Mesodermal cell (in vitro differentiated cells): ENCODE measurements around the gene ACVR2B.

Experiments used
- H3K27ac ChIP-seq: 2 replicates; pipeline ENCODE4 v1.7.0; 2013; ENCODE audit warnings: mild to moderate bottlenecking, low read depth, low read length, moderate library complexity; ENCODE audit not compliant: severe bottlenecking
- H3K36me3 ChIP-seq: 2 replicates; pipeline ENCODE4 v1.7.1; 2013; ENCODE audit warnings: mild to moderate bottlenecking, low read length, moderate library complexity; ENCODE audit not compliant: control insufficient read depth, insufficient read depth
- H3K4me1 ChIP-seq: one replicate; pipeline ENCODE4 v1.7.1; 2013; ENCODE audit warnings: mild to moderate bottlenecking, low read length; ENCODE audit not compliant: insufficient read depth, control insufficient read depth, poor library complexity, severe bottlenecking
- H3K4me3 ChIP-seq: 2 replicates; pipeline ENCODE4 v1.7.0; 2013; ENCODE audit warnings: low read length, control low read depth, mild to moderate bottlenecking; ENCODE audit not compliant: insufficient read depth, poor library complexity, severe bottlenecking; ENCODE audit errors: extremely low read depth
- H3K9me3 ChIP-seq: 2 replicates; pipeline ENCODE4 v1.7.1; 2013; ENCODE audit warnings: mild to moderate bottlenecking, low read length, moderate library complexity; ENCODE audit not compliant: control insufficient read depth
- WGBS, 2 experiments: methylation state at CpG; one replicate each; pipeline ENCODE4 v1.1.5; 2013; ENCODE audit warnings: missing lambda C conversion rate in 2 of 2; ENCODE audit not compliant: insufficient coverage in 2 of 2; 5-methylcytosine and 5-hydroxymethylcytosine counted together

ACVR2B gene

DNA sequence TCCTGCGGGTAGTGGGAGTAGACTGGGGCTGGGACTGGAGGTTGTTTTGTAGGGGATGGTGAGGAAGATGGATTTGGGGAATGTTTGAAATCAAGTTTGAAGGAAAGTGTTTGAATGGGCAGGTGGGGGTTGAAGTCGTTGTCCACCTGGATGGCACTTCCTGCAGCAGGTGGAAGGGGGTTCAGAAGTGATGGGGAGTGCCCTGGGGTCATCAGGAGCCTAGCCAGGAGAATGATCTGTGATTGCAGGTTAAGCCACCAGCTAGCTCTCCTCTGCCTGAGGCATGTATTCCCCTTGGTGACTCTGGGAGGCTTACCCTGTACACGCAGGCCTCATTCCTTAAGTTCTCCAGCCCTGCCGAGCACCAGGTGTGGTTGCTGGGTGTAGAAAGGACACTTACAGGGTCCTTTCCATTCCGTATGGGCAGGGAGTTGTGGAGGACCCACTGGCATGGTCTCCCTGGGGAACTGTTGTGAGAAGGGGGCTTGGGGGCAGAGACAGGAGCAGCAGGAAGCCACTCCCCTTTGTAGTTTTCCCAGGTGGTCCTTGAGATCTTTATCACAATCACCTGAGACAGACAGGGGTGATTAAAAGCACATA lies 22.6 kb downstream of the ACVR2B start:
- H3K36me3 ChIP-seq: peaks cover 29% of the 10 kb centered on the region
- H3K27ac ChIP-seq: no peak overlapping the region
- no peak overlapping the region for H3K4me3 ChIP-seq
- H3K9me3 ChIP-seq: no peaks in the 10 kb centered on the region
- no peaks in the 10 kb centered on the region for H3K4me1 ChIP-seq
- 83% methylated on average over 1 to 4 of the region's 5 CpGs for WGBS, 2 experiments

DNA sequence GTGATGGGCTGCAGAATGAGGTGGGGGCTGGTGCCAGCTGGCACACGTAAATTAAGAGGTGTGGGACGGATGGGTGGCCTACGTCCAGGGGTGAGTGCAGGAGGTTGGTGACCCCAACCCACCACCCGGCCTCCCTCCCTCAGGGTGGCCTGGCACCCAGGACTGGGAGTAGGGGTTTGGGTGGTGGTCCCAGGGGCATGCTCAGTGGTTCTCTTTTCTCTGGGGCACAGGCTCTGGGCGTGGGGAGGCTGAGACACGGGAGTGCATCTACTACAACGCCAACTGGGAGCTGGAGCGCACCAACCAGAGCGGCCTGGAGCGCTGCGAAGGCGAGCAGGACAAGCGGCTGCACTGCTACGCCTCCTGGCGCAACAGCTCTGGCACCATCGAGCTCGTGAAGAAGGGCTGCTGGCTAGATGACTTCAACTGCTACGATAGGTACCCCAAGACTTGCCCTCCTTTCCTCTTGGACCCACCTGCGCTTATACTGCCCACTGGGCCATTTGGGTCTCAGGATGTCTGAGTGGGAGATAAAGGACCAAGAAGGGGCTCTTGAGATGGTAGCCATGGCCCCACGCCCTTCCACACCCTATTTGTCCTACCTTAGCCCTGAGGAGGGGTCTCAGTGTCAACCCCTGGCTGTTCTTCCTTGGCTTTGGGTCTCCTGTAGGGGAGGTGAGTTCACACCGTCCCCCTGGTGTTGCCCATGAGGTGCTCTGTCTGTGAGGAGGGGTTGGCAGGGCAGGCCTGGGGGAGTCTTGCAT lies 23.5 kb downstream of the ACVR2B start:
- peaks cover 39% of the 10 kb centered on the region for H3K36me3 ChIP-seq
- no peak overlapping the region for H3K4me3 ChIP-seq
- WGBS, 2 experiments: 98% methylated on average over 13 to 19 of the region's 21 CpGs
- no peak overlapping the region for H3K27ac ChIP-seq
- H3K9me3 ChIP-seq: no peaks in the 10 kb centered on the region
- no peaks in the 10 kb centered on the region for H3K4me1 ChIP-seq

GRCh38 chr3:38477839-38478450 lies 24.3 kb downstream of the ACVR2B start:
- H3K4me3 ChIP-seq: no peak overlapping the region
- H3K27ac ChIP-seq: no peak overlapping the region
- no peaks in the 10 kb centered on the region for H3K9me3 ChIP-seq
- peaks cover 45% of the 10 kb centered on the region for H3K36me3 ChIP-seq
- H3K4me1 ChIP-seq: no peaks in the 10 kb centered on the region
- 97% methylated on average over 10 to 14 of the region's 15 CpGs for WGBS, 2 experiments

DNA sequence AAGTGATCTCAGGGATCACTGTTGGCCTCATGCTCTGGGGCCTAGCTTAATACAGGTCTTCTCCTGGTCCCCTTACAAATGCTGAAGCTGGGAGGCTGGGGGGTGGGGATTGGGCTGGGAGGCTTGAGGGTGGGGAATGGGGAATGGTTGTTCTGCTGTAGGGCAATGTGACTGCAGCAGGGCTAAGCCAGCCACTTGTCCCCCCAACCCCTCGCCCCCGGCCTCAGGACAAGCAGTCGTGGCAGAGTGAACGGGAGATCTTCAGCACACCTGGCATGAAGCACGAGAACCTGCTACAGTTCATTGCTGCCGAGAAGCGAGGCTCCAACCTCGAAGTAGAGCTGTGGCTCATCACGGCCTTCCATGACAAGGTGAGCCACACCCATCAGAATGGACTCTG lies 25.2 kb downstream of the ACVR2B start:
- 89 to 97% methylated on average over 6 to 9 of the region's 9 CpGs for WGBS, 2 experiments
- Histone ChIP-seq H3K9me3 (no peaks in the 10 kb centered on the region), H3K36me3 (peaks cover 54% of the 10 kb centered on the region), H3K4me3 (no peak overlapping the region), H3K27ac (no peak overlapping the region), H3K4me1 (no peaks in the 10 kb centered on the region)

GRCh38 chr3:38479431-38480092 lies 25.9 kb downstream of the ACVR2B start:
- no peak overlapping the region for H3K4me3 ChIP-seq
- H3K36me3 ChIP-seq: peaks cover 60% of the 10 kb centered on the region
- no peaks in the 10 kb centered on the region for H3K9me3 ChIP-seq
- H3K4me1 ChIP-seq: no peaks in the 10 kb centered on the region
- H3K27ac ChIP-seq: no peak overlapping the region
- 90 to 98% methylated on average over 8 to 9 of the region's 10 CpGs for WGBS, 2 experiments

DNA sequence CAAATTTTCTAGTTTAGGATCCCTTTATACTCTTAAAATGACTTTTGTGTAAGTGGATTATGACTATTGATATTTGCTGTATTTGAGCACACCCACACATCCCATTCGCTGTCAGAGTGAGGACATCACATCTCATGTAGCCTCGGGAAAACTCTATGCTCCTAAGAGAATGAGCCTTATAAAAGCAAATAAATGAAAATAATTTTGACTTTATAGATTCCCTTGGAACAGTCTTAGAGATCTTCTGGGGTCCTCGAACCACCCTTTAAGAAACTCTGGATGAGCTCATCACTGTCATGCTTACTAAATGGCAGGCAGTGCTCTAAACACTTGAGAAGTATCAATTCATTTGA lies 26.4 kb downstream of the ACVR2B start:
- WGBS, 2 experiments: 73% methylated on average over 1 of the region's 3 CpGs; no CpG with 5 or more reads in 1 of the 2 experiments
- Histone ChIP-seq H3K36me3 (peaks cover 64% of the 10 kb centered on the region), H3K4me1 (no peaks in the 10 kb centered on the region), H3K4me3 (no peak overlapping the region), H3K27ac (no peak overlapping the region), H3K9me3 (no peaks in the 10 kb centered on the region)

GRCh38 chr3:38480930-38481329 lies 27.2 kb downstream of the ACVR2B start:
- peaks cover 70% of the 10 kb centered on the region for H3K36me3 ChIP-seq
- no peak overlapping the region for H3K4me3 ChIP-seq
- 92% methylated on average over 2 of the region's 2 CpGs; no CpG with 5 or more reads in 1 of the 2 experiments for WGBS, 2 experiments
- H3K4me1 ChIP-seq: no peaks in the 10 kb centered on the region
- H3K27ac ChIP-seq: no peak overlapping the region
- H3K9me3 ChIP-seq: no peaks in the 10 kb centered on the region

DNA sequence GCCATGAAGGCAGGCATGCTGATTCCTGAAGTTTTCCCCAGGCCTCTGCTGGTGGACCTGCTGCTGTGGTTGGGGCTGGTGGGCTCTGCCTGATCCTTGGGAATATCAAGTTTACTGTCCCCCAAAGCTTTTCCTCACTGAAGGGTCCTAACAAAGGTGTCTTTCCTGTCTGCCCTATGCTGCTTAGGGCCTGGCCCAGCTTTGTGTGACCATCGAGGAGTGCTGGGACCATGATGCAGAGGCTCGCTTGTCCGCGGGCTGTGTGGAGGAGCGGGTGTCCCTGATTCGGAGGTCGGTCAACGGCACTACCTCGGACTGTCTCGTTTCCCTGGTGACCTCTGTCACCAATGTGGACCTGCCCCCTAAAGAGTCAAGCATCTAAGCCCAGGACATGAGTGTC lies 29.3 kb downstream of the ACVR2B start:
- Histone ChIP-seq H3K9me3 (no peaks in the 10 kb centered on the region), H3K4me3 (no peak overlapping the region), H3K36me3 (peaks cover 73% of the 10 kb centered on the region), H3K4me1 (no peaks in the 10 kb centered on the region), H3K27ac (no peak overlapping the region)
- WGBS, 2 experiments: 88 to 100% methylated on average over 4 to 10 of the region's 10 CpGs

DNA sequence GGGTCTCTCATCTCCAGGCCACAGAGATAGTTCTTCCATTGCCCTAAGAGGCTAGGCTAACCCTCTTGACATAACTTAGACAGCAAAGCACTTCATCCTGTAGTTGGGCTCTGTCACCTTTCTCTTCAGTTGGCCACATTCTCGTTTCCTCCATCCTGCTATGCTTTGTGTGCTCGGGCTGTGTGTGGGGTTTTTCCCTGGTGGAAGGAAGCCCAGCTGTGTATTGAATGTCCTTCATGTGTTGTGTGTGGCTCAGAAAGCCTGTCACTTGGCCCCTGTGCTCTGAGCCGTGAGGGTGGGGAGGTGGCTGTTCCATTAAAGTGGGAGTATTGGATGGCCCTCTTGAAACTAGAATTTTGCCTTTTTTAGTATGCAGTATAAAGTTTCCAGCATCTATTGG lies 33.6 kb downstream of the ACVR2B start:
- Histone ChIP-seq H3K4me1 (no peaks in the 10 kb centered on the region), H3K4me3 (no peak overlapping the region), H3K9me3 (no peaks in the 10 kb centered on the region), H3K36me3 (peaks cover 44% of the 10 kb centered on the region), H3K27ac (no peak overlapping the region)
- WGBS, 2 experiments: 80 to 92% methylated on average over 1 to 2 of the region's 3 CpGs

- H3K9me3 ChIP-seq: no peaks in the 10 kb centered on the region
- H3K27ac ChIP-seq: no peak overlapping the region
- no CpG with 5 or more reads among the region's 2 CpGs for WGBS, 2 experiments
- no peak overlapping the region for H3K4me3 ChIP-seq
- no peaks in the 10 kb centered on the region for H3K4me1 ChIP-seq
- H3K36me3 ChIP-seq: peaks cover 29% of the 10 kb centered on the region
These were observed 35.3 kb downstream of the ACVR2B start for GRCh38 chr3:38488949-38489348.
